ENCODE results near the gene RHBG. TPM values are rescaled to one million over a fixed set of nuclear protein-coding genes. Genes with fewer than 3 reads are reported as not detected.
A peak's percentile ranks its signal among the peaks of the same experiment; 100 is the strongest.

Gene RHBG
- total RNA-seq, 4 donors from 2014 or later = not detected

DNA sequence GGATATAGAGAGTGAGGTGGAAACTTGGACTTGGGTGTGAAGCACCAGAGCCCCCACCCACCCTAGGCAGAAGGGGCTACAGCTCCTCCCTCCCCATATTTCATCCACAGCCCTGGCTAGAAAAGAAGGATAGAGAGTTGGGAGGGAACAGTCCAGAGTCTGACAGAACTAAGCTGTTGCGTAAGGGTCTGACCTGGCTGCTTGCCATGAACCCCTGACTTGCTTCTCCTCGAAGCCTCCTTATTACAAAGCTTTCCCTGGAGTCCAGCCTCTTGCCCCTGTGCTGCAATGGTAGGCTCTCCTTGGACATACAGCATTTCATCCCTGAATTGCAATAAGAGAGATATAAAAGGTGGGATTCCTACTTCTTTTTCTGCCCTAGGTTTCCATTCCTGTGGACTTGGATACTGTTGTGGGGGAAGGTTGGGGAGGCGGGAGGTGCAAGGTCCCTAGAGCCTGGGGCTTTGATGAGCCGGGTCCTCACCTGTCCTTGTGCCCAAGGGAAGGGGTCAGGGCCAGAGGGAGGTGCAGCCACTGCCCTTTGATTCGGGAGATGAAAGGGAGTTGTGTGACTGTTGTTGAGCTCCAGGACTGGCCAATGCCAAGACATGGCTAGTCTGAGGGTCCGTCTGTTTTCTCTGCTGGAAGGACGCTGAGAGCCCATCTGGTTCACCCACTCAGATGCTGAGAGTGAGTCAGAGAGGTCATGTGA, 2.7 kb downstream of the RHBG start:
- no peak overlapping the region for H3K27ac ChIP-seq
- WGBS, 2 donors = 39 to 58% methylated on average over 7 of the region's 7 CpGs
- H3K4me1 ChIP-seq = peaks cover 0 to 9% of the 10 kb centered on the region in 2 donors
- no peak overlapping the region for H3K4me3 ChIP-seq (replicated peaks in 1 of 3)
- no peaks in the 10 kb centered on the region for H3K36me3 ChIP-seq
- intact Hi-C loops (cut with DNase I) = no loop called here
- no peaks in the 10 kb centered on the region for H3K27me3 ChIP-seq
- DNase-seq = peak; percentile 7 to 17
- TF ChIP-seq, protein P1, sequence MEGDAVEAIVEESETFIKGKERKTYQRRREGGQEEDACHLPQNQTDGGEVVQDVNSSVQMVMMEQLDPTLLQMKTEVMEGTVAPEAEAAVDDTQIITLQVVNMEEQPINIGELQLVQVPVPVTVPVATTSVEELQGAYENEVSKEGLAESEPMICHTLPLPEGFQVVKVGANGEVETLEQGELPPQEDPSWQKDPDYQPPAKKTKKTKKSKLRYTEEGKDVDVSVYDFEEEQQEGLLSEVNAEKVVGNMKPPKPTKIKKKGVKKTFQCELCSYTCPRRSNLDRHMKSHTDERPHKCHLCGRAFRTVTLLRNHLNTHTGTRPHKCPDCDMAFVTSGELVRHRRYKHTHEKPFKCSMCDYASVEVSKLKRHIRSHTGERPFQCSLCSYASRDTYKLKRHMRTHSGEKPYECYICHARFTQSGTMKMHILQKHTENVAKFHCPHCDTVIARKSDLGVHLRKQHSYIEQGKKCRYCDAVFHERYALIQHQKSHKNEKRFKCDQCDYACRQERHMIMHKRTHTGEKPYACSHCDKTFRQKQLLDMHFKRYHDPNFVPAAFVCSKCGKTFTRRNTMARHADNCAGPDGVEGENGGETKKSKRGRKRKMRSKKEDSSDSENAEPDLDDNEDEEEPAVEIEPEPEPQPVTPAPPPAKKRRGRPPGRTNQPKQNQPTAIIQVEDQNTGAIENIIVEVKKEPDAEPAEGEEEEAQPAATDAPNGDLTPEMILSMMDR (IDR thresholded peaks at IDR 0.05) = no peak
- no peak for TF ChIP-seq POLR2A (IDR thresholded peaks at IDR 0.05)
- H3K9me3 ChIP-seq = no peaks in the 10 kb centered on the region

DNA sequence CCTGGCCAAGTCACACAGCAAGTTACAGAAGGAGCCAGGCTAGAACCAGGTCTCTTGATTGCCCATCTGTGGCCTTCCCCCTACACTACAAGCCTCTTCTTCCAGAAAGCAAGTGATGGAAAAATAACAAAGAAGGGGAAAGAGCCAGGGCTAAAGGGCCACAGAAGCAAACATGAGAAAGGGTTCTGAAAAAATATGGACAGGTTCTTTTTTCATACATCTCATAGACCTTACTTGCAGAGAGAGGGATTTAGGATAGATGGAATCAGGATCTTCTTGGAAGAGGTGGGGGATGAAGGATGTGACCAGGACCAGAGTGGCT, 3.2 kb downstream of the RHBG start:
- Histone ChIP-seq H3K4me3 (replicated peaks in 1 of 3) (no peak overlapping the region), H3K27ac (no peak overlapping the region), H3K4me1 (peaks cover 0 to 9% of the 10 kb centered on the region in 2 donors), H3K36me3 (no peaks in the 10 kb centered on the region), H3K27me3 (no peaks in the 10 kb centered on the region), H3K9me3 (no peaks in the 10 kb centered on the region)
- TF ChIP-seq, protein P1 (IDR thresholded peaks at IDR 0.05) = no peak
- no peak for TF ChIP-seq POLR2A (IDR thresholded peaks at IDR 0.05)
- no peak for DNase-seq
- intact Hi-C loops (cut with DNase I) = no loop called here

DNA sequence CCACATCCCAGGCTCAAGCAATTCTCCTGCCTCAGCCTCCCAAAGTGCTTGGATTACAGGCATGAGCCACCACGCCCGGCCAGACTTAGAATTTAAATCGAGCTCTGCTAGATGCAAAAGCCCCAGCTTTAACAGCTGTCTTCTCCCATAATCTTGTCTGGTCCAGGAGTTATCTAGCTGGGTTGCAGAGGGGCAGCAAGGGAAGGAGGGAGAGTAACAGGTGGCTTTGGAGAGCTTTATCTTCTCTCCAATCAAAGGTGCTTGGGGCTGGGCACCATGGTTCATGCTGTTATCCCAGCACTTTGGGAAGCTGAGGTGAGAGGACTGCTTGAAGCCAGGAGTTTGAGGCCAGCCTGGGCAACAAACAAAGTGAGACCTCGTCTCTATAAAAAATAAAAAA, 3.9 kb downstream of the RHBG start:
- H3K36me3 ChIP-seq = no peaks in the 10 kb centered on the region
- H3K27ac ChIP-seq = no peak overlapping the region
- TF ChIP-seq, protein P1 (IDR thresholded peaks at IDR 0.05) = no peak
- TF ChIP-seq POLR2A (IDR thresholded peaks at IDR 0.05) = no peak
- peaks cover 0 to 9% of the 10 kb centered on the region in 2 donors for H3K4me1 ChIP-seq
- DNase-seq = no peak
- WGBS, 2 donors = 73 to 78% methylated on average over 4 of the region's 4 CpGs
- intact Hi-C loops (cut with DNase I) = no loop called here
- H3K27me3 ChIP-seq = no peaks in the 10 kb centered on the region
- no peaks in the 10 kb centered on the region for H3K9me3 ChIP-seq
- no peak overlapping the region for H3K4me3 ChIP-seq (replicated peaks in 1 of 3)

DNA sequence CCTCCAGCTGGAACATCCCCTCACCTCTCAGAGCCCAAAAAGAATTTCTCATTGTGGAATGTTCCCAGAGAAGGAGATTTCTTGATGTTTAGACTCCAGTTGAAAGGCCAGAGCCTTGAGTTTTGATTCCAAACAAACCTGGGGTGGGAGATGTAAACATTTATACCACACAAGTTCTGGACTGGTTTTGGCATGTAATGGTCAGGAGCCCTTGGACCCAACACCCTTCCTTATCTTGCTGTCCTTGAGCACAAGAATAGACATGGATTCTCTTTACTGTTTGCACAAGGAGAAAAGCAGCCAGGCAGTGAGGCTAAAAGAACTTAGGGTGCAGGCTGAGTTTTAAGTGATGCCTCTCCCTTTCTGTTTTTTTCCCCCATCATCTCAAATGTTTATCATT, 4.5 kb downstream of the RHBG start:
- Histone ChIP-seq H3K27ac (no peak overlapping the region), H3K9me3 (no peaks in the 10 kb centered on the region), H3K36me3 (no peaks in the 10 kb centered on the region), H3K27me3 (no peaks in the 10 kb centered on the region), H3K4me3 (replicated peaks in 1 of 3) (no peak overlapping the region), H3K4me1 (peaks cover 0 to 9% of the 10 kb centered on the region in 2 donors)
- DNase-seq = no peak
- TF ChIP-seq, protein P1 (IDR thresholded peaks at IDR 0.05) = no peak
- no peak for TF ChIP-seq POLR2A (IDR thresholded peaks at IDR 0.05)
- intact Hi-C loops (cut with DNase I) = no loop called here

DNA sequence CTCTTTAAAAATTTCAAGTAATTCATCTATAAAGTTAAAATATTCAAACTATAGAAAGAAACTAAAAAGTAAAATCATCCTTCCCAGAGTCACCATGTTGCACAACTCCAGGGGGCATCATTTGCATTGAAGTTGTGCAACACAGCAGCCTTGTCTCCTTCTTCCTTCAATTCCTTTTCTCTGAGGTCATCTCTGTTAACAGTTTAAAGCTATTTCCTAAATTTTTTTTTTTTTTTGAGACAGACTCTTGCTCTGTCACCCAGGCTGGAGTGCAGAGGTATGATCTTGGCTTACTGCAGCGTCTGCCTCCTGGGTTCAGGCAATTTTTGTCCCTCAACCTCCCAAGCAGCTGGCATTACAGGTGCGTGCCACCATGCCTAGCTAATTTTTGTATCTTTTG, 7.1 kb downstream of the RHBG start:
- intact Hi-C loops (cut with DNase I) = no loop called here
- WGBS, 2 donors = 93 to 95% methylated on average over 2 of the region's 2 CpGs

More for the DNA sequence above, 7.1 kb downstream of the RHBG start:
- TF ChIP-seq, protein P1 (IDR thresholded peaks at IDR 0.05) = no peak
- TF ChIP-seq POLR2A (IDR thresholded peaks at IDR 0.05) = no peak
- no peak overlapping the region for H3K4me3 ChIP-seq (replicated peaks in 1 of 3)
- H3K9me3 ChIP-seq = no peaks in the 10 kb centered on the region
- H3K36me3 ChIP-seq = no peaks in the 10 kb centered on the region
- no peak for DNase-seq
- no peak overlapping the region for H3K27ac ChIP-seq
- no peaks in the 10 kb centered on the region for H3K4me1 ChIP-seq
- no peaks in the 10 kb centered on the region for H3K27me3 ChIP-seq
